Measurements from ENCODE around the gene SRD5A1.

DNA sequence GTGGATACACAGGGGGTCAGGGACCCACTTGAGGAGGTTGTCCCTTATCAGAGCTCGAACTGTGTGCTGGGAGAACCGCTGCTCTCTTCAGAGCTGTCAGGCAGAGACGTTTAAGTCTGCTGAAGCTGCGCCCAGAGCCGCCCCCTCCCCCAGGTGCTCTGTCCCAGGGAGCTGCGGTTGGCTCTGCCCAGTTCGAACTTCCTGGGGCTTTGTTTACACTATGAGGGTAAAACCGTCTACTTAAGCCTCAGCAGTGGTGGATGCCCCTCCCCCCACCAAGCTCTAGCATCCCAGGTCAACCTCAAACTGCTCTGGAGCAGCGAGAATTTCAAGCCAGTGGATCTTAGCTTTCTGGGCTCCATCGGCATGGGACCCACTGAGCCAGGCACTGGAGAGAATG, 15.9 kb downstream of the SRD5A1 start:
- TF ChIP-seq SPI1 (IDR thresholded peaks at IDR 0.05; ENCODE audit: borderline replicate concordance, low read depth) (no peak), POLR2AphosphoS5 (IDR thresholded peaks at IDR 0.05; ENCODE audit: low read depth) (no peak), GABPA (IDR thresholded peaks at IDR 0.05; ENCODE audit: low read depth) (no peak)
- TF ChIP-seq, protein P1, sequence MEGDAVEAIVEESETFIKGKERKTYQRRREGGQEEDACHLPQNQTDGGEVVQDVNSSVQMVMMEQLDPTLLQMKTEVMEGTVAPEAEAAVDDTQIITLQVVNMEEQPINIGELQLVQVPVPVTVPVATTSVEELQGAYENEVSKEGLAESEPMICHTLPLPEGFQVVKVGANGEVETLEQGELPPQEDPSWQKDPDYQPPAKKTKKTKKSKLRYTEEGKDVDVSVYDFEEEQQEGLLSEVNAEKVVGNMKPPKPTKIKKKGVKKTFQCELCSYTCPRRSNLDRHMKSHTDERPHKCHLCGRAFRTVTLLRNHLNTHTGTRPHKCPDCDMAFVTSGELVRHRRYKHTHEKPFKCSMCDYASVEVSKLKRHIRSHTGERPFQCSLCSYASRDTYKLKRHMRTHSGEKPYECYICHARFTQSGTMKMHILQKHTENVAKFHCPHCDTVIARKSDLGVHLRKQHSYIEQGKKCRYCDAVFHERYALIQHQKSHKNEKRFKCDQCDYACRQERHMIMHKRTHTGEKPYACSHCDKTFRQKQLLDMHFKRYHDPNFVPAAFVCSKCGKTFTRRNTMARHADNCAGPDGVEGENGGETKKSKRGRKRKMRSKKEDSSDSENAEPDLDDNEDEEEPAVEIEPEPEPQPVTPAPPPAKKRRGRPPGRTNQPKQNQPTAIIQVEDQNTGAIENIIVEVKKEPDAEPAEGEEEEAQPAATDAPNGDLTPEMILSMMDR (IDR thresholded peaks at IDR 0.05; ENCODE audit: insufficient read depth, low read length), result no peak

Measured in HL-60 (cell line).